GM19099 (cell line): ENCODE measurements around the gene LRRC4C.

ENCODE experiments used
- POLR2A ChIP-seq: IDR thresholded peaks from 3 replicates; pipeline ENCODE4 v1.6.1; 2011; ENCODE audit warnings: low read depth; ENCODE audit not compliant: insufficient read length; ENCODE audit errors: extremely low read depth

The LRRC4C gene

GRCh38 chr11:40178470-40178869 lies 1281.0 kb downstream of the LRRC4C start:
- TF ChIP-seq POLR2A: no peak

GRCh38 chr11:40175980-40176379 lies 1283.5 kb downstream of the LRRC4C start:
- TF ChIP-seq POLR2A: no peak

GRCh38 chr11:40170078-40170477 lies 1289.4 kb downstream of the LRRC4C start:
- no peak for TF ChIP-seq POLR2A

GRCh38 chr11:40168414-40168813 lies 1291.0 kb downstream of the LRRC4C start:
- no peak for TF ChIP-seq POLR2A

- TF ChIP-seq POLR2A: no peak
Observed at GRCh38 chr11:40166892-40167291, 1292.6 kb downstream of the LRRC4C start.

- TF ChIP-seq POLR2A: no peak
Observed at GRCh38 chr11:40162901-40163883, 1296.3 kb downstream of the LRRC4C start.

GRCh38 chr11:40161854-40162410 lies 1297.5 kb downstream of the LRRC4C start:
- TF ChIP-seq POLR2A: no peak

GRCh38 chr11:40160418-40160817 lies 1299.0 kb downstream of the LRRC4C start:
- TF ChIP-seq POLR2A: no peak

GRCh38 chr11:40149721-40150120 lies 1309.7 kb downstream of the LRRC4C start:
- no peak for TF ChIP-seq POLR2A

GRCh38 chr11:40140560-40140959 lies 1318.9 kb downstream of the LRRC4C start:
- no peak for TF ChIP-seq POLR2A

- TF ChIP-seq POLR2A: no peak
Observed at GRCh38 chr11:40139536-40139935, 1319.9 kb downstream of the LRRC4C start.

- no peak for TF ChIP-seq POLR2A
Observed at GRCh38 chr11:40139066-40139465, 1320.4 kb downstream of the LRRC4C start.

- no peak for TF ChIP-seq POLR2A
Observed at GRCh38 chr11:40134820-40135570, 1324.5 kb downstream of the LRRC4C start.

GRCh38 chr11:40133498-40133897 lies 1326.0 kb downstream of the LRRC4C start:
- TF ChIP-seq POLR2A: no peak

GRCh38 chr11:40132912-40133311 lies 1326.5 kb downstream of the LRRC4C start:
- TF ChIP-seq POLR2A: no peak
